Medulla oblongata (tissue), 1 donor: Measurements from ENCODE around the gene SCEL.
A peak's percentile ranks its signal among the peaks of the same experiment; 100 is the strongest.

Source experiments
- DNase-seq: peaks from one replicate; pipeline ENCODE4 v3.0.0-alpha.2; 2015; ENCODE audit errors: extremely low spot score

The SCEL gene

DNA sequence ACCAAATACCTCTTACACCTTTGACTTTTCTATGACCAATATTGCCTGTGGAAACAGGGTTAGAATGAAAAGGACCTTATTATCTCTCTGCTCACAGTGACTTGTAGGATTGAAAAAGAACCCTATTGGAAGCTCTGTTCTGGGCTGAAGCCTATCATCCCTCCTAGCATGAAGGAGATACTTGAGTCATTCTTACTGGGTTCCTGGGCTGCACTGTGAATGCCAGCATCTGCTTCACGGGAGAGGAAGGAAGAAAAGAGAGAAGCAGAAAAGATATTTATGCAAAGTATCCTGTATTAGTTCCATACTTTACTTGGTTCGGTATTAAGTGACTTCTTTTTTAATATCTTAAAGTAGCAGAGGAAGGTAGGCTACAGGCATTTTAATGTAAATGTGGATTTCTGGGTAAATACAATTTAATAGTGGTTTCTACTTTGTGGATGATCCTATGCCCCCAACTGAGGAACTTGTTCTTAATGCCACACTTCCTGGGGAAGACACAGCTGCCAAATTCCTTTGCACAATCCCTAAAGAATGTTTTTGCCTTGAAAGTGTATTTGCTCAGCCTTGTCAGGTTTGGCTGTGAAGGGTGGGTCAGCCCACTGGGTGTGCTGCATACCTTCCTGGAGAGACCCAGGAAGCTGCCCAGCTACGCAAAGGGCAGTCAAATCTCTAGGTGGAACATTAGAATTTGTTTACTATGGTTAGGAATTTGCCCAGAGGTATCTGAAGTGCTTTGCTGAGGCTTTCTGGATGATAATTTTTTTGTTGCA lies 13.7 kb upstream of the SCEL start:
- DNase-seq = no peak

- no peak for DNase-seq
These were observed 13.1 kb upstream of the SCEL start for GRCh38 chr13:77522444-77522843.

- no peak for DNase-seq
These were observed 12.1 kb upstream of the SCEL start for GRCh38 chr13:77523386-77523785.

DNA sequence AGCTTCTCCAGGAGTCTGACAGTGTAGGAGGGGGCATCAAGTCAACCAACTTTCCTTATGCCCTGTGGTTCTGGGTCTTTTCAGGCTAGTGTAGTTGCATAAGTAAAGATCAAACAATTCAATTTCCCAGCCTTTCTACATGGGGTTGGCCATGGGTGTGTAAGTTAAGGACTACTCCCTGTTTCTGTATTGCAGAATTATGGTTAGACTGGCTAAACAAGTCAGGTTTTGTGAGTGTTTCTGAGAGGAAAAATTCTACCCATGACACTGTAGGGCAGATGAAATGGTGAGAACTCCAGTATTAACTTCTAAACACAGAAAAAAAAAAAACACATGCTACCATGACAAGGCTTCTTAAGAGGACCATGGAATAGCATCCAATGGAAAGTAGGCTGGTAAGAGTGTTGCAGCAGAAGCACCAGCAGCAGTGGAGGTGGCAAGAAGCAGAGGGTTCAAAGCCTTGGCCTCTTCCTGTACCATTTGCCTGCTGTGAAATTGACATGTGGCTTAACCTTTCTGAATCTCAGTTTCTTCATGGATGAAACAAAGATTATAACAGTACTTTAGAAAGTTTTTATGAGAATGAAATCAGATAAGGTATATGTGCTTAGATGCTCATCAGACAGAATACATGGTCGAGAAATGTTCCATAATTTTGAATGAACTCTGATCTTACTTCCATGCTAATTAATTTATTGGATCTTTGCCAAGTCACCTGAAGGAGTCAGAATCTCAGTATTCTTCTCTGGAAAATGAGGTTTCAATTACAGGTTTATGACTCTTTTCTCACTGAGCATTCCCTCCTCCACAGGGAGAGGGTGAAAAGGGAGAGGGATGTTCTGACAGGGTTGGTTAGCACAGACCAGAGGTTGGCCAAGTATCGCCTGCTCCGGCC lies 11.4 kb upstream of the SCEL start:
- DNase-seq = no peak

GRCh38 chr13:77528414-77528813 lies 7.1 kb upstream of the SCEL start:
- no peak for DNase-seq

- no peak for DNase-seq
These were observed 6.5 kb upstream of the SCEL start for GRCh38 chr13:77528834-77529500.

DNA sequence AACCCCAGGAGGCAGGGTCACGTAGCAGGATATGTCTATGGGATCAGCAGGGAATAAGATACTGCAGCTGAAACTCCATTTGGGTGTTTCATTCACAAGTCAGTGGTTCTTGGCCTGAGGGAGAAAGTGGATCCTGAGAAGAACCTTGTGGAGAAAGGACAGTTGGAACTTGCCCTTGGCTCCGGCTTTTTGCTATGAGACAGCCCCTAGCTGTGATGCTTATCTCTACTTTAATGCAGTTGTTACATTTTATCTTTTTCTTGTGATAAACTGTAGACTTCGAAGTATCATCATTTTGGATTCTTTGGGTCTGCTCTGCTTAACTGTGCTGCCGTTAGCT lies 6.0 kb upstream of the SCEL start:
- DNase-seq = no peak

GRCh38 chr13:77530875-77531274 lies 4.6 kb upstream of the SCEL start:
- no peak for DNase-seq

- no peak for DNase-seq
These were observed 2.5 kb upstream of the SCEL start for GRCh38 chr13:77532983-77533382.

- no peak for DNase-seq
These were observed 1.4 kb upstream of the SCEL start for GRCh38 chr13:77533875-77534788.

DNA sequence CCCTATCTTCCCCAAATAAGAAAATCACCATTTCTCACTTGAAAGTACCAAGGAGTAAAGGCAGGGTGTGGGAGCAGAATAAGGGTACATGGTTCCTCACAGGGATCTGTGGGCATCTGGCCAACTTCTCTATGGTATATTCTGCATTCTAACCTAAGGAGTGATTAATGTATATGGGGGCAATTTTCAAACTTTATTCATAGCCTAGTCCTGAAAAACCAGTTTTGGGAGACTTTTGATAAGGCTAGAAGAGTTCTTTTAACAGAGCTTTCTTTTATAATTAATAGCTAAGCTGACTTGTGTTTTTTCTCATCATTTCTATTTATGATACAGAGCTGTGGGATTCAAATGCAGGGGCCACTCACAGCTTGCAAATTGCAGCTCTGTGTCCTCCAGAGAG lies 852 bp downstream of the SCEL start:
- DNase-seq = no peak

DNA sequence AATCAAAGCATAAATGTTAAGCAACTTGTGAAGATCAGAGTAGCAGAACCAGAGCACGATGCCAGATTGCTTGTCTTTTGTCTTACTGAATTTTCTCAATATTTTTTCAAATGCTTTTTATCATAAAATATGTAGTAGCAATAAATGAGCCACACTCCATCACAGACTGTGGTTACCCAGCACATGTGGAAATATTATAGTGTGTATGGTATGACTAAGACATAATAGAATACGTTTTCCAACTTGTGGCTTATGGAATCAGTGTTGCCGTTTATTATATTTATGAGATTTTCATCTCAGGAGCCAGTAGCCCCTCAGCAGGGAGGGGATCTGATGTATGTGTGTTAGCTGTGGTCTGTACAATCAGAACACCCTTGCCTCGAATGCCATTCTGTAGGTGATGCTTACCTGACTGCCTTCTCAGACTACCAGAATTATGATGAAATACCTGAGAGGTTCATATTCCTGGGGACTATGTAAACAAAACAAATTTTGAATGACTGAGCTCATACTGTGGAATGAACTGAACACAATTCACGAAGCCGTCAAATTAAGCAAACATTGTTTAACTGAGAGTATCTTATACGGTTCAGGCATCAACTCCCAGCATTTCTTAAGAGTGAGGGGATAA lies 1.9 kb downstream of the SCEL start:
- no peak for DNase-seq

DNA sequence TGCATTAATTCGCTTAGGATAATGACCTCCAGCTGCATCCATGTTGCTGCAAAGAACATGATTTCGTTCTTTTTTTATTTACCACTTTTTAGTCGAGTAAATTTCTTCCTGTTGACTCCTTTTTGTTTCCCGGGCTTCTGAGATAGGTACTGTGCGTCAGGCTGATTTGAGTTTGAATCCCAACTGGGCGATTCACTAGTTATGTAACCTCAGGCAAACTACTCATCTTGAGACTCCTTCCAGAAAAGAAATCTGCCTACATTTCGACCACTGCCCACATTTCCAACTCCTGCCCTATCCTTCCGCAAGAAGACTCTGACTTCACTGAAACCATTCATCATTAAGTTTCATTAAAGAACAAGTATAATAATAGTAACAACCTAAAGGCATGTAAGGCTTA lies 8.2 kb downstream of the SCEL start:
- DNase-seq = no peak

DNA sequence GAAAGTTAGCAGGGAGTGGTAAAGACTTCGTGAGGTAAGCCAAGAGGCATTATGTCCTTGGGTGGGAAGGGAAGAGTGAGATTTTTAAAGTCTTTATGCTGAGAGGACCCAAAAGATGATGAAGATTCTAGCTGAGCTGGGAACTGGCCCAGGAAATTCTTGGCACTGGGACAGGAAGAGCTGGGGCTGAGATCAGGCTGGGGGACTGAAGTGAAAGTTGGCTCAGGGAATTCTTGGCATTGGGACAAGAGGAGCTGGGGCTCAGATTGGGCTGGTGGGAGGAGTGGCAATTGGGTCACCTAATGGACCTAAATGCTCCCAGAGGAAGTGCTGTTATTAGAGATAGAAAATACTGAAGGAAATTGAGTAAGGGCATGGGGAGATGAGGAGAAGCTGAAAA lies 8.8 kb downstream of the SCEL start:
- DNase-seq = peak; percentile 72

DNA sequence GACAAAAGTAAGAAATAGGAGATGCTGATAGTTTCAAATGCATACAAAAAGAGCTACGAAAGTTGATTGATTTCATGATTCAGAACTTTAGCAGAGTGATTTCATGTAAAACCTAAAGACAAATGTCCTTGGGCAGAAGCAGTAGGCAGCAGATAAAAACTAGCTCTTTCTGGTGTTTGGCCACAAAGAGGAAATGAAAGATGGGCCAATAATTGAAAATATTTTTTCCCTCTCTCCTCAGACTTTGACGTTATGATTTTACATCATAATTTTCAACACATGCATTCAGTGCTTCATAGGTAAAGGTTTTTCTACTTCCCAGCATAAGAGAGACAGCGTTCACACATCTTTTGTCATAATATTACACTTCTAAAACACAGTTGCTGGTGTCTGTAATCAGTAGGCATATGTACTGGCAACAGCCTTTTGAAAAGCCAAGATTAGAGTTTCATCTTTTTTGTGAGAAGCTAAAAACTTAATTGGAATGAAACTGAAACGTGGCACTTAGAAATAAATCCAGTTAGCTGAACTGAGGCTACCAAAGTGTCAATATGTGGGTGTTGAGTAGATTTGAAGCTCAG lies 9.3 kb downstream of the SCEL start:
- DNase-seq = no peak

DNA sequence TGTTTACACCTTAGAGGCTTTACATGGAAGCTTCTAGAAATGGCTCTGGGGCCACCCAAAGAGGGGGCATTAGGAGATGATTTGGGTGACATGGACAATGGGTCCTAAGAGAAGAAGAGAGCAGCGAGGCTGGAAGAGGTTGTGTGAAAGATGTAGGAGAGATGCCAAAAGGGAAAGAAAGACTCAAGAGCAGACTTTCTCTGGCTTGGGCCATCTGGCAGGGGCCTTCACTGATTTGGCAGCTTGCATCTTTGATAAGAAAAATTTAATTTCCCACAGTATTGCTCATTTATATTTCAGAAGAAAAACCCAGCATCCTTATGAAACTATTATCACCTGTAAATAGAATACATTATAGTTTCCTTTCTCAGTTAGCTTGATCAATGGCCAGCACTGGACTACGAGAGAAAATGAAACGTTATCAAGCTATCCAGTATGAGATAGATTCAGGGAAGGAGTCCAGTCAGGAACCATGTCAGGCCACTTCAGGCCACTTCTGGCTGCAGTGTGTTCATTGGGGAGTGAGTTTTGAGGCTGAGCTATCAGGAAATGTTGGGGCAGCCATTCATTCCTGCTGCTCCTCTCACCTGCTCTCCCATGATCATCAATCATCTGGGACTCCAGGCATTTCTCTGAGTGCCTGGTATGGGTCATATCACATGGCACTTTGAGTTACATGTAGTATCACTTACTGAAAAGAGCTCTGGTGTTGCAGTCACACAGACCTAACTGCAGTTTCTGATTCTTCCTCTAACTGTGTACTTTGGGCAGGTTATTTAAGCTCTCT lies 10.3 kb downstream of the SCEL start:
- DNase-seq = no peak

- DNase-seq = no peak
These were observed 12.6 kb downstream of the SCEL start for GRCh38 chr13:77548095-77548494.

- DNase-seq = no peak
These were observed 13.1 kb downstream of the SCEL start for GRCh38 chr13:77548594-77548993.

- no peak for DNase-seq
These were observed 18.6 kb downstream of the SCEL start for GRCh38 chr13:77554069-77554468.

DNA sequence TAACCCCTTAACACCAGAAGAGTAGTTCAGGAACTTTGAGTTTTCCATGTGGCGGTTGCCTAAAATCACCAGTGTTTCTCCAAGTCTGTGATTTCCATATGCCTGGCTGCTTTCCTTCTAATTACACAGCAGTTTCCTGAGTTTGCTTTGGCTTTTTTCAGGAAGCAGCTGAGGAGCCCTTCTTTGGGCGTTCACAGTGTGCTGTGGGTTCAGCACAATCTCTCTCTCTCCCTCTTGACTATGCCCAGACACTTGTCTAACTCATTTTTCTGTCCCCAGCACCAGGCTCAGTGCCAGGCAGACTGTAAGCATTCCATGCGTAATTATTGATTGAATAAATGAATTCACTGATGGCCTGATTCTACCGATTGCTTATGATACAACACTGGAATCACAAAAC lies 19.7 kb downstream of the SCEL start:
- no peak for DNase-seq
